Upper lobe of left lung (tissue), 4 donors: Measurements from ENCODE around the gene RBBP5.

Experiments
- EP300 ChIP-seq, 4 donors: sonication (generic); formaldehyde crosslinking; IDR thresholded peaks; one replicate each; pipeline ENCODE4 v1.5.1; 2017; ENCODE audit warnings: antibody characterized with exemption in 4 of 4, control low read depth in 2 of 4
- POLR2A ChIP-seq, 4 donors: fragments of 450-650 bp; IDR thresholded peaks; one replicate each; pipeline ENCODE4 v1.5.1; 2016 to 2017; ENCODE audit warnings: antibody characterized with exemption in 4 of 4, mild to moderate bottlenecking in 2 of 4
- POLR2AphosphoS5 ChIP-seq, 2 donors: sonication (generic); formaldehyde crosslinking; IDR thresholded peaks; one replicate each; pipeline ENCODE4 v1.5.1; 2017; ENCODE audit warnings: antibody characterized with exemption in 2 of 2
- TF ChIP-seq, protein P1 (sequence below), 6 experiments: fragments of 450-650 bp in 4 of 6; fragments of 200-600 bp in 2 of 6; sonication (generic) in 2 of 6; IDR thresholded peaks; one replicate each; pipeline ENCODE4 v1.5.1; 2016 to 2019; ENCODE audit warnings: antibody characterized with exemption in 6 of 6

DNA sequence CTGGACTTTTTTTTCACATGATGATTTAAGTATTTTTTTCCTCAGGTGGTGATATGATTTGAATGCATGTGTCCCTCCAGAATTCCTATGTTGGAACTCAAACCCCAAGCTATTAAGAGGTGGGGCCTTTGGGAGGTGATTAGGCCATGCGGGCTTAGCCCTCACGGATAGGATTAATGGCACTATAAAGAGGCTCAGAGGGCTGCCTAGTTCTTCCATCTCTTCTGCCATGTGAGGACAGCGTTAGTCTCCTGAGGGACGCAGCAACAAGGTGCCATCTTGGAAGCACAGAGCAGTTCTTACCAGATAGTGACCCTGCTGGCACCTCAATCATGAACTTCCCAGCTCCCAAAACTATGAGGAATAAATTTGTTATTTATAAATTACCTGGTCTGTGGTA lies 18.3 kb upstream of the RBBP5 start:
- TF ChIP-seq POLR2A (IDR thresholded peaks at IDR 0.05) (no peak), EP300 (IDR thresholded peaks at IDR 0.05) (no peak), POLR2AphosphoS5 (IDR thresholded peaks at IDR 0.05) (no peak)
- TF ChIP-seq, protein P1, sequence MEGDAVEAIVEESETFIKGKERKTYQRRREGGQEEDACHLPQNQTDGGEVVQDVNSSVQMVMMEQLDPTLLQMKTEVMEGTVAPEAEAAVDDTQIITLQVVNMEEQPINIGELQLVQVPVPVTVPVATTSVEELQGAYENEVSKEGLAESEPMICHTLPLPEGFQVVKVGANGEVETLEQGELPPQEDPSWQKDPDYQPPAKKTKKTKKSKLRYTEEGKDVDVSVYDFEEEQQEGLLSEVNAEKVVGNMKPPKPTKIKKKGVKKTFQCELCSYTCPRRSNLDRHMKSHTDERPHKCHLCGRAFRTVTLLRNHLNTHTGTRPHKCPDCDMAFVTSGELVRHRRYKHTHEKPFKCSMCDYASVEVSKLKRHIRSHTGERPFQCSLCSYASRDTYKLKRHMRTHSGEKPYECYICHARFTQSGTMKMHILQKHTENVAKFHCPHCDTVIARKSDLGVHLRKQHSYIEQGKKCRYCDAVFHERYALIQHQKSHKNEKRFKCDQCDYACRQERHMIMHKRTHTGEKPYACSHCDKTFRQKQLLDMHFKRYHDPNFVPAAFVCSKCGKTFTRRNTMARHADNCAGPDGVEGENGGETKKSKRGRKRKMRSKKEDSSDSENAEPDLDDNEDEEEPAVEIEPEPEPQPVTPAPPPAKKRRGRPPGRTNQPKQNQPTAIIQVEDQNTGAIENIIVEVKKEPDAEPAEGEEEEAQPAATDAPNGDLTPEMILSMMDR (IDR thresholded peaks at IDR 0.05): no peak
